HL-60 (cell line): ENCODE data around the gene GDF15.
"Not testable (repeated sequence)": the region's sequence is repeated elsewhere in the genome, so short reads cannot be mapped to it uniquely, and the experiment has no call there.

ENCODE experiments used
- DNase-seq, 2 experiments: peaks; one replicate each; pipeline ENCODE4 v3.0.0-alpha.2; 2010 to 2020; ENCODE audit warnings: low read depth in 1 of 2, low spot score in 1 of 2
- H3K27ac ChIP-seq: fragments of 250-450 bp; sonication (Bioruptor Pico); replicated peaks from 2 replicates; pipeline ENCODE4 v1.5.1; 2020; ENCODE audit warnings: mild to moderate bottlenecking, moderate library complexity
- H3K27me3 ChIP-seq: fragments of 250-450 bp; sonication (Bioruptor Pico); 2 replicates; pipeline ENCODE4 v1.5.1; 2021; ENCODE audit warnings: mild to moderate bottlenecking, moderate library complexity; ENCODE audit not compliant: insufficient read depth, poor library complexity, severe bottlenecking
- H3K4me3 ChIP-seq: replicated peaks from 2 replicates; pipeline ENCODE4 v1.5.1; 2011; ENCODE audit warnings: mild to moderate bottlenecking, control low read depth, low read length; ENCODE audit not compliant: insufficient read depth
- GABPA ChIP-seq: IDR thresholded peaks from 2 replicates; pipeline ENCODE4 v1.6.1; 2012; ENCODE audit warnings: low read depth
- POLR2AphosphoS5 ChIP-seq: IDR thresholded peaks from 2 replicates; pipeline ENCODE4 v1.6.1; 2012; ENCODE audit warnings: low read depth
- SPI1 ChIP-seq: IDR thresholded peaks from 2 replicates; pipeline ENCODE4 v1.6.1; 2012; ENCODE audit warnings: low read depth, mild to moderate bottlenecking, borderline replicate concordance
- TF ChIP-seq, protein P1 (sequence below): IDR thresholded peaks from one replicate; pipeline ENCODE4 v1.5.1; 2011; ENCODE audit warnings: low read length, control low read depth, inconsistent platforms; ENCODE audit not compliant: insufficient read depth
- TF ChIP-seq, protein P2 (sequence below): IDR thresholded peaks from 2 replicates; pipeline ENCODE4 v1.6.1; 2012; ENCODE audit warnings: low read depth; ENCODE audit not compliant: insufficient replicate concordance

The GDF15 gene

DNA sequence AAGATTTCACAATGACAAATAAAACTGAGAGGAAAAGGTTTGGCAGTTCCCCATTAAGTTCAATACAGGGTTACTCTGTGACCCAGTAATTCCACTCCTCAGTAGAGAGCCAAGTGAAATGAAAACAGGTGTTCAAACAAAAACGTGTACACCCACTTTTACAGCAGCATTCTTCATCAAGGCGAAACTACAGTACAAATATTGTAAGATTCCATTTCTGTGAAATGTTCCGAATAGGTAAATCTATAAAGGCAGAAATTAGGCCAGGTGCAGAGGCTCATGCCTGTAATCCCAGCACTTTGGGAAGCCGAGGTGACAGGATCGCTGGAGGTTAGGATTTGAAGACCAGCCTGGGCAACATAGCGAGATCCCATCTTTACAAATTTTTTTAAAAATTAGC lies 8.9 kb upstream of the GDF15 start:
- TF ChIP-seq POLR2AphosphoS5 (no peak), SPI1 (no peak), GABPA (no peak)
- TF ChIP-seq, protein P1, sequence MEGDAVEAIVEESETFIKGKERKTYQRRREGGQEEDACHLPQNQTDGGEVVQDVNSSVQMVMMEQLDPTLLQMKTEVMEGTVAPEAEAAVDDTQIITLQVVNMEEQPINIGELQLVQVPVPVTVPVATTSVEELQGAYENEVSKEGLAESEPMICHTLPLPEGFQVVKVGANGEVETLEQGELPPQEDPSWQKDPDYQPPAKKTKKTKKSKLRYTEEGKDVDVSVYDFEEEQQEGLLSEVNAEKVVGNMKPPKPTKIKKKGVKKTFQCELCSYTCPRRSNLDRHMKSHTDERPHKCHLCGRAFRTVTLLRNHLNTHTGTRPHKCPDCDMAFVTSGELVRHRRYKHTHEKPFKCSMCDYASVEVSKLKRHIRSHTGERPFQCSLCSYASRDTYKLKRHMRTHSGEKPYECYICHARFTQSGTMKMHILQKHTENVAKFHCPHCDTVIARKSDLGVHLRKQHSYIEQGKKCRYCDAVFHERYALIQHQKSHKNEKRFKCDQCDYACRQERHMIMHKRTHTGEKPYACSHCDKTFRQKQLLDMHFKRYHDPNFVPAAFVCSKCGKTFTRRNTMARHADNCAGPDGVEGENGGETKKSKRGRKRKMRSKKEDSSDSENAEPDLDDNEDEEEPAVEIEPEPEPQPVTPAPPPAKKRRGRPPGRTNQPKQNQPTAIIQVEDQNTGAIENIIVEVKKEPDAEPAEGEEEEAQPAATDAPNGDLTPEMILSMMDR = no peak
- TF ChIP-seq, protein P2, sequence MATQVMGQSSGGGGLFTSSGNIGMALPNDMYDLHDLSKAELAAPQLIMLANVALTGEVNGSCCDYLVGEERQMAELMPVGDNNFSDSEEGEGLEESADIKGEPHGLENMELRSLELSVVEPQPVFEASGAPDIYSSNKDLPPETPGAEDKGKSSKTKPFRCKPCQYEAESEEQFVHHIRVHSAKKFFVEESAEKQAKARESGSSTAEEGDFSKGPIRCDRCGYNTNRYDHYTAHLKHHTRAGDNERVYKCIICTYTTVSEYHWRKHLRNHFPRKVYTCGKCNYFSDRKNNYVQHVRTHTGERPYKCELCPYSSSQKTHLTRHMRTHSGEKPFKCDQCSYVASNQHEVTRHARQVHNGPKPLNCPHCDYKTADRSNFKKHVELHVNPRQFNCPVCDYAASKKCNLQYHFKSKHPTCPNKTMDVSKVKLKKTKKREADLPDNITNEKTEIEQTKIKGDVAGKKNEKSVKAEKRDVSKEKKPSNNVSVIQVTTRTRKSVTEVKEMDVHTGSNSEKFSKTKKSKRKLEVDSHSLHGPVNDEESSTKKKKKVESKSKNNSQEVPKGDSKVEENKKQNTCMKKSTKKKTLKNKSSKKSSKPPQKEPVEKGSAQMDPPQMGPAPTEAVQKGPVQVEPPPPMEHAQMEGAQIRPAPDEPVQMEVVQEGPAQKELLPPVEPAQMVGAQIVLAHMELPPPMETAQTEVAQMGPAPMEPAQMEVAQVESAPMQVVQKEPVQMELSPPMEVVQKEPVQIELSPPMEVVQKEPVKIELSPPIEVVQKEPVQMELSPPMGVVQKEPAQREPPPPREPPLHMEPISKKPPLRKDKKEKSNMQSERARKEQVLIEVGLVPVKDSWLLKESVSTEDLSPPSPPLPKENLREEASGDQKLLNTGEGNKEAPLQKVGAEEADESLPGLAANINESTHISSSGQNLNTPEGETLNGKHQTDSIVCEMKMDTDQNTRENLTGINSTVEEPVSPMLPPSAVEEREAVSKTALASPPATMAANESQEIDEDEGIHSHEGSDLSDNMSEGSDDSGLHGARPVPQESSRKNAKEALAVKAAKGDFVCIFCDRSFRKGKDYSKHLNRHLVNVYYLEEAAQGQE = no peak
- Histone ChIP-seq H3K27ac (no peak overlapping the region), H3K27me3 (no peaks in the 10 kb centered on the region), H3K4me3 (no peak overlapping the region)
- no peak for DNase-seq

DNA sequence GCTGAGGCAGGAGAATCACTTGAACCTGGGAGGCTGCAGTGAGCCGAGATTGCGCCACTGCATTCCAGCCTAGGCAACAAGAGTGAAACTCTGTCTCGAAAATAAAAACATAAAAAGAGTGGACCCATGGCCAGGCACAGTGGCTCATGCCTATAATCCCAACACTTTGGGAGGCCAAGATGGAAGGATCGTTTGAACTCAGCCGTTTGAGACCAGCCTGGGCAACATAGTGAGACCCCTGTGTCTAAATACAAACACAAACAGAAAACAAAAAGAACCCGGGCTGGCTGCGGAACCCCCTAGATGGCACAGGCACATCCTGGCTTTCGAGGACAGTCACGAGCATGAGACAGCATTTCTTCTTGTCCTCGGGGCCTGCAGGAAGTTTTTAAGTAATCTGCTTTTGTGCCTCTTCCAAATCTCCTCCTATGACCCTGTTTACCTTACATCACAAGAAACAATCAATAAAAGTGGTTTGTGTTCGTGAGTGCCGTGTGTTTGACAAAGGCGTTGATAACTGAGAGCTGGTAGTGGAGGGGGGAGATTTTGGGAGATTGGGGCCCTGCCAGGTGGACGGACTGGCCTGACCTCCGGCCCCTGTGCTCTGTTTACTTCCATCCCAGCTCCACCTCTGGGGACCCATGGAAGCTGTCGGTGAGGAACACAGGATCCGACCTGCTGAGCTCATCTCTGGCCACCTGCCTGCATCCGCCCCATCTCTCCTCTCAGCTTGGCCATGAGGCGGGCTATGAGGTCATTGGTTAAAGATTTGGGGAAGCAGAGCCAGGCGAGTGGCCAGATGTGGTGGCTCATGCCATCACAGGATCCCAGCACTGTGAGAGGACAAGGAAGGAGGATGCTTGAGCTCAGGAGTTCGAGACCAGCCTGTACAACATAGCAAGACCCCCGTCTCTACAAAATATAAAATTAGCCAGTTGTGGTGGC lies 5.9 kb upstream of the GDF15 start:
- peak in 1 of 2 experiments; percentile 44 for DNase-seq
- TF ChIP-seq, protein P2 = no peak
- TF ChIP-seq SPI1 = no peak
- TF ChIP-seq GABPA = no peak
- TF ChIP-seq POLR2AphosphoS5 = no peak
- TF ChIP-seq, protein P1 = no peak
- no peaks in the 10 kb centered on the region for H3K27me3 ChIP-seq
- no peak overlapping the region for H3K4me3 ChIP-seq
- H3K27ac ChIP-seq = no peak overlapping the region

DNA sequence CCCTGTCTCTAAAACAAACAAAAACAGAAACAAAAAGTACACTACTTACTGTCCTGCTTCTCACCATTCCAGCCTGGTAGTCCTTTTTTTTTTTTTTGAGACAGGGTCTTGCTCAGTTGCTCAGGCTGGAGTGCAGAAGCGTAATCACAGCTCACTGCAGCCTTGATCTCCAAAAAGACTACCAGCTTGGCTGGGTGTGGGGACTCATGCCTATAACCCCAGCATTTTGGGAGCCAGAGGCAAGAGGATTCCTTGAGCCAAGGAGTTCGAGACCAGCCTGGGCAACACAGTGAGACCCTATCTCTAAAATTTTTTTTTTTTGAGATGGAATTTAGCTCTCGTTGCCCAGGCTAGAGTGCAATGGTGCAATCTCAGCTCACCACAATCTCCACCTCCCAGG lies 5.1 kb upstream of the GDF15 start:
- Histone ChIP-seq H3K27ac (no peak overlapping the region), H3K4me3 (no peak overlapping the region), H3K27me3 (peaks cover 4% of the 10 kb centered on the region)
- no peak for DNase-seq
- no peak for TF ChIP-seq SPI1
- TF ChIP-seq, protein P2 = no peak

DNA sequence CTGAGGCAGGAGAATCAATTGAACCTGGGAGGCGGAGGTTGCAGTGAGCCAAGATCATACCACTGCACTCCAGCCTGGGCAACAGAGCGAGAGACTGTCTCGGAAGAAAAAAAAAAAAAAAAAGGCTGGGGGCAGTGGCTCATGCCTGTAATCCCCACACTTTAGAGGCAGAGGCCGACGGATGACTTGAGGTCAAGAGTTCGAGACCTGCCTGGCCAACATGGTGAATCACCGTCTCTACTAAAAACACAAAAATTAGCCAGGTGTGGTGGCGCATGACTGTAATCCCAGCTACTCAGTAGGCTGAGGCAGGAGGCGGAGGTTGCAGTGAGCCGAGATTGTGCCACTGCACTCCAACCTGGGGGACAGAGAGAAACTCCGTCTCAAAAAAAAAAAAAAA lies 2.3 kb upstream of the GDF15 start:
- not testable (repeated sequence) for DNase-seq, H3K4me3 ChIP-seq, H3K27ac ChIP-seq, H3K27me3 ChIP-seq
